Activated T-cell treated with anti-CD3 and anti-CD28 coated beads, Interleukin-2, amount 50 U/mL, for 72 hours (primary cell): ENCODE results near the gene RELL1. TPM values are rescaled to one million over a fixed set of nuclear protein-coding genes. Genes with fewer than 3 reads are reported as not detected.
"Not testable (repeated sequence)": the region's sequence is repeated elsewhere in the genome, so short reads cannot be mapped to it uniquely, and the experiment has no call there.

Source experiments
- ATAC-seq, 2 donors: fragments of 150-1000 bp; cut with Tn5 transposase; replicated peaks in 1 of 2; 2 replicates each; pipeline ENCODE4 v1.10.0; 2021; ENCODE audit warnings: moderate library complexity in 2 of 2, mild to moderate bottlenecking in 1 of 2
- DNase-seq, 2 donors: peaks; one replicate each; pipeline ENCODE4 v3.0.0; 2021 to 2022; ENCODE audit warnings: mixed read lengths in 1 of 2
- H3K27ac Mint-ChIP-seq: one replicate; pipeline ENCODE4 v1.8.0; 2022; ENCODE audit warnings: mild to moderate bottlenecking, moderate library complexity, mixed read lengths
- H3K27me3 Mint-ChIP-seq: one replicate; pipeline ENCODE4 v1.8.0; 2022; ENCODE audit warnings: low read depth, mixed read lengths
- H3K36me3 Mint-ChIP-seq, 2 donors: one replicate each; pipeline ENCODE4 v1.8.0; 2022; ENCODE audit warnings: mixed read lengths in 2 of 2, mild to moderate bottlenecking in 1 of 2; ENCODE audit not compliant: insufficient read depth in 2 of 2
- H3K4me1 Mint-ChIP-seq: one replicate; pipeline ENCODE4 v1.8.0; 2022; ENCODE audit warnings: low read depth, mixed read lengths
- H3K4me3 Mint-ChIP-seq, 2 donors: one replicate each; pipeline ENCODE4 v1.8.0; 2022; ENCODE audit warnings: mild to moderate bottlenecking in 2 of 2, mixed read lengths in 2 of 2, moderate library complexity in 2 of 2
- H3K9me3 Mint-ChIP-seq, 2 donors: one replicate each; pipeline ENCODE4 v1.8.0; 2022; ENCODE audit warnings: mixed read lengths in 2 of 2
- total RNA-seq, 2 donors: library from RNA; stranded (reverse); gene quantifications; one replicate each; pipeline ENCODE4 v1.2.3, GENCODE V29; 2022

The RELL1 gene
- total RNA-seq, 2 donors from 2014 or later = 14.0 to 18.9 TPM

DNA sequence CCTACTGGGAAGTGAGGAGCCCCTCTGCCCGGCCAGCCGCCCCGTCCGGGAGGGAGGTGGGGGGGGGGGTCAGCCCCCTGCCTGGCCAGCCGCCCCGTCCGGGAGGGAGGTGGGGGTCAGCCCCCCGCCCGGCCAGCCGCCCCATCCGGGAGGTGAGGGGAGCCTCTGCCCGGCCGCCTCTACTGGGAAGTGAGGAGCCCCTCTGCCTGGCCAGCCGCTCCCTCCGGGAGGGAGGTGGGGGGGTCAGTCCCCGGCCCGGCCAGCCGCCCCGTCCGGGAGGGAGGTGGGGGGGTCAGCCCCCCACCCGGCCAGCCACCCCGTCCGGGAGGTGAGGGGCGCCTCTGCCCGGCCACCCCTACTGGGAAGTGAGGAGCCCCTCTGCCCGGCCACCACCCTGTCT is 17.1 kb downstream of the RELL1 start:
- peaks cover 55% of the 10 kb centered on the region for H3K4me1 Mint-ChIP-seq

DNA sequence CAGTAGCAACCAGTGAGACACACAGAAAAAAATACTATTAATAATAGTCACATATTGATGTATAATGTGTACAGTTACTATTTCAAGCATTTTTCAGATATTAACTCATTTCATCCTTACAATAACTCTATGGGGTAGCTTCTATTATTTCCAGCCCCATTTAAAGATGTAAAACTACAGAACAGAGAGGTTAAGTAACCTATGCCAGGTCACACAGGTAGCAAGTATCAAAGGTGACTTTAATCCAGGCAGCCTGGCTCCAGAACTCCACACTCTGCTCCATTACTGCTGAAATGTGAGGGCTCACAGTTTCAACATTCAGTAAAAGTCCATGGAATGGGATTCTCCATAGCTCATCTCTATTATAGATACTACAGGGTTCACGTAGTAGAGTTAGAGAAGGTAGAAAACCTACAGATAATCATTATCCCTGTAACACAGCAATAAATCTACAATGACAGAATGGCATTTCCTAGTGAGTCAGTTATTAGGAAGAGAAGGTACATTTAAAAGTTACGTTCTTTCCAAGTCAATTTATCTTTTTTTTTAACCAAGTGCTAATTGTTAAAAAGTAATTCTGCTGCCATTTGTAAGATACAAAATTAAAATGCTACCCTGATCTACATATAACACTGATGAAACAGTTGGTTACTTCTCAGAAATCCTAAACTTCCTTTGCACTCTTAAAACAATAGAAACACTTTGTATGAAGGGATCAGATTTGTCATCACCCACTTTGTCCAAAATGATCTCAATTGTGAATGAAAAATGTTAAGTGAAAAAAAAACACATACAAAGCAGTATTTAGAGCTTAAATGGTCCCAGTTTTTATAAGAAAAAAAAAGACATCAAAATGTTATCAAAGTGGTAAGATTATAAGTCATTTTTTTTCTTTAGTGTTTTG is 18.7 kb downstream of the RELL1 start:
- DNase-seq (no peak), ATAC-seq (no peak)
- H3K36me3 Mint-ChIP-seq = peaks cover 0 to 2% of the 10 kb centered on the region in 2 donors
- no peaks in the 10 kb centered on the region for H3K27me3 Mint-ChIP-seq
- peaks cover 58% of the 10 kb centered on the region for H3K4me1 Mint-ChIP-seq
- peak overlapping the region; percentile 37 for H3K27ac Mint-ChIP-seq
- peak overlapping the region in 1 of 2 donors; percentile 19 for H3K4me3 Mint-ChIP-seq
- H3K9me3 Mint-ChIP-seq = no peaks in the 10 kb centered on the region

More for the DNA sequence above, 17.1 kb downstream of the RELL1 start:
- not testable (repeated sequence) for H3K36me3 Mint-ChIP-seq, H3K9me3 Mint-ChIP-seq, H3K27me3 Mint-ChIP-seq, DNase-seq, H3K4me3 Mint-ChIP-seq, H3K27ac Mint-ChIP-seq, ATAC-seq

DNA sequence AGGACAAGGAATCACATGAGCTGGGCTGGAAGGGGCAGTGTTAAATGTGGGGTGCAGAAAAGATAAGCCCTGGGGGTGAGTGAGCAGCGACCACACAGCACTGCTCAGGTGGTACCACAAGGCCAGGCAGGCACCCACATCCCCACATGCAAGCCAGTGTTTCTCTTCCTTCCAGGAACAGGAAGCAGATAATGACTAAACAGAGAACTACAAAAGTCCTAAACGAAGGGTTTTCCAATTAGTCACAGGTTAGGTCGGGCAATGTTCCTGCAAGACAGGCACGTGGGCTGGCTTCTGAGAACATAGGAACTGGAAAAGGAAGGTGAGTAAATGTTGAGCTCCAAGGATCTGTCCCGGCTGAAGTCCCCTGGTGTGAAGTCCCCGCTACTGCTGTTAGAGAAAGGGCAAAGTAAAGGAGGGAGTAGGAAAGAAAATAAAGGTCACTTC is 19.5 kb downstream of the RELL1 start:
- peaks cover 51% of the 10 kb centered on the region for H3K4me1 Mint-ChIP-seq

DNA sequence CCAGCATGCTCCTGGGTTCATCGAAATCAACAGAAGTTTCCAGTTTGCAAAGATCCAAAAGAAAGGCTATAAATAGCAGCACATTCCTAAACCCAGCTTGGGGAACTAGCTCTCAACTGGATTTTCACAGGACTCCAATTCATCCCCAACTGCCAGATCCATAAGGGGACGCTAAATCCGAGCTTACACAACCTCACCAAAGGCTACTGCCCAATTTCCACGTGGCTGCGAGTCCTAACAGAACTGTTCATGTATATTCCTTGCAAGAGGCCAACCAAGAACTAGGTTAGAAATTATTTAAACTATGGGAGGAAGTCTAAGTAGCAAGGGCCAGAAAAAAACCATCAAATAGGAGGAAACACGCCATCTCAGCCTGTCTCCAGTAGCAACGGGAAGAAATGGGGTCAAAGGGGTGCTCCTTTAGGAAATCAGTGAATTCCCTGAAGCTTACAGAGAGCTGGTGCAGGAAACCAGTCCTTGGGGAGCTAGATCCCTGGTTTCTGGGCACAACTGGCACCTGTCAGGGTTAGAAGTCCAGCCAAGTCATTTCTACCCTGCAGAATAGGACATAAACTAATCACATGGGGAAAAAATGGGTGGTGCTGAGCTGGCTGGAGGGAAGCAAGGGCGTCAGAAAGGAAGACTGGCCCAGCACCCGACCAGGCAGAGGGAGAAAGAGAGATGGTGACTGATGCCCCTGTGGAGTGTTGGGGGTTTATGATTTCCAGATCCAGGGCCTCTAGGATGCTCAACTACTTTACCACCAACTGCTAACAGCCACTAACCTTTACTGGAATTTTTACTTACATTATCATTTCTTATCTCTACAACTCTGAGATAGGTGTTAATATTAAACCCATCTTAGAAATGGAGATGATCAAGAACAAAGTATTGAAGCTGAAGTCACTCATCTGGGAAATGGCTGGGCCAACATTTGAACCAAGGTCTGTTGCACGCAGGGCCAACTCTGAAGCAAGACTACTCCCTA is 20.5 kb downstream of the RELL1 start:
- H3K36me3 Mint-ChIP-seq = peaks cover 0 to 2% of the 10 kb centered on the region in 2 donors
- ATAC-seq = no peak
- H3K4me1 Mint-ChIP-seq = peaks cover 42% of the 10 kb centered on the region
- no peak overlapping the region for H3K4me3 Mint-ChIP-seq
- H3K27ac Mint-ChIP-seq = peak overlapping the region; percentile 39
- H3K9me3 Mint-ChIP-seq = no peaks in the 10 kb centered on the region
- no peak for DNase-seq
- no peaks in the 10 kb centered on the region for H3K27me3 Mint-ChIP-seq

More for the DNA sequence above, 19.5 kb downstream of the RELL1 start:
- Mint-ChIP-seq H3K36me3 (peaks cover 0 to 2% of the 10 kb centered on the region in 2 donors), H3K4me3 (peak overlapping the region; percentile 16 to 42), H3K27me3 (no peaks in the 10 kb centered on the region), H3K9me3 (no peaks in the 10 kb centered on the region), H3K27ac (peak overlapping the region; percentile 23)
- peak; percentile 88 to 90 for ATAC-seq
- DNase-seq = peak; percentile 31 to 40

GRCh38 chr4:37664696-37665095 is 21.5 kb downstream of the RELL1 start:
- no peak for DNase-seq
- H3K36me3 Mint-ChIP-seq = peaks cover 0 to 2% of the 10 kb centered on the region in 2 donors
- H3K4me3 Mint-ChIP-seq = no peak overlapping the region
- peaks cover 39% of the 10 kb centered on the region for H3K4me1 Mint-ChIP-seq
- H3K9me3 Mint-ChIP-seq = no peaks in the 10 kb centered on the region
- H3K27me3 Mint-ChIP-seq = no peaks in the 10 kb centered on the region
- no peak for ATAC-seq
- no peak overlapping the region for H3K27ac Mint-ChIP-seq

DNA sequence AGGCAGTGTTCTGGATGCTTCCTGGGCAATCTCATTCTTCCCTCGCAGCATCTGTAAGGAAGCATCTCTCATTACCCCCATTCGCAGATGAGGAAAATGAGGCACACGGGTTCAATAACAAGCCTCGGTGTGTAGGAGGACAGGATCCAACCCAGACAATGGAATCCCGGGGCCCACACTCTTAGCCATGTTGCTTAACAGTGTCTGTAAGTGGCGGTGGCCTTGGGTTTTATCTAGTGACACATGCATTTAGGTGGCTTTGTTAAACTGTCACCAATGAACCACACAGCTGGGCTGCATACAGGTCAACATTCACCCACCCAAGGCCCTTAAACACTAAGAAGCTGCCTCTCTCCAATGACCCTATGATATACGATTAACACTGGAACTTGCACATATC is 22.6 kb downstream of the RELL1 start:
- Mint-ChIP-seq H3K27ac (peak overlapping the region; percentile 14), H3K9me3 (no peaks in the 10 kb centered on the region), H3K36me3 (peaks cover 2 to 4% of the 10 kb centered on the region in 2 donors), H3K4me1 (peaks cover 43% of the 10 kb centered on the region), H3K4me3 (no peak overlapping the region), H3K27me3 (no peaks in the 10 kb centered on the region)
- DNase-seq = no peak
- no peak for ATAC-seq

DNA sequence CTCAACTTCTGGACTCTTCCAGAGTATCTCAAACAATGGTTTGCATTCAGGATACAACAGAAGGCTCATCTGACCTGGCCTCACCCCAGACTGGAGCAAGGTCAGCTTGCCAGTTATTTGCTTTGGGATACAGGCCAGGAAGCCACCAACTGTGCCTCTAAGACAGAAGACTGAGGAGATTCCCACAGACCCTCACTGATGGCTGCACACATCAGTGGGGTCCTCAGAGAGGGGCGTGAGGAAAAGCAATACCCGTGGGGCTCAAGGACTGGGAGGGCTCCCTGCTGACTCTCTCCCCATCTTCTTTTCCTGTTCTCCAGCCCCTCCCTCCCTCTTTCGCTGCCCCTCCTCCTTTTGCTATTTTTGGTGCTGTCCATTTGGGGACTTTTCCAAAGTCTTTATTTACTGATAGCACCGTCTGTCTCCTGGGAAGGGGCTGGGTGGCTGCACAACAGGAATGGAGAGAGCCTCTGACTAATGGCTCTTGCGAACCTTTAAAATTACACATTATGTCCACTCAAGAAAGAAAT is 23.2 kb downstream of the RELL1 start:
- Mint-ChIP-seq H3K9me3 (peaks cover 2% of the 10 kb centered on the region in 2 donors), H3K27me3 (no peaks in the 10 kb centered on the region), H3K36me3 (peaks cover 4% of the 10 kb centered on the region in 2 donors), H3K4me3 (no peak overlapping the region), H3K4me1 (peaks cover 43% of the 10 kb centered on the region), H3K27ac (no peak overlapping the region)
- DNase-seq = no peak
- ATAC-seq = no peak

- H3K4me3 Mint-ChIP-seq = no peak overlapping the region
- H3K27ac Mint-ChIP-seq = no peak overlapping the region
- H3K4me1 Mint-ChIP-seq = peaks cover 36% of the 10 kb centered on the region
- no peaks in the 10 kb centered on the region for H3K27me3 Mint-ChIP-seq
- DNase-seq (no peak), ATAC-seq (no peak)
- peaks cover 5 to 9% of the 10 kb centered on the region in 2 donors for H3K36me3 Mint-ChIP-seq
- peaks cover 5 to 6% of the 10 kb centered on the region in 2 donors for H3K9me3 Mint-ChIP-seq
Observed at GRCh38 chr4:37662251-37662650, 23.9 kb downstream of the RELL1 start.

DNA sequence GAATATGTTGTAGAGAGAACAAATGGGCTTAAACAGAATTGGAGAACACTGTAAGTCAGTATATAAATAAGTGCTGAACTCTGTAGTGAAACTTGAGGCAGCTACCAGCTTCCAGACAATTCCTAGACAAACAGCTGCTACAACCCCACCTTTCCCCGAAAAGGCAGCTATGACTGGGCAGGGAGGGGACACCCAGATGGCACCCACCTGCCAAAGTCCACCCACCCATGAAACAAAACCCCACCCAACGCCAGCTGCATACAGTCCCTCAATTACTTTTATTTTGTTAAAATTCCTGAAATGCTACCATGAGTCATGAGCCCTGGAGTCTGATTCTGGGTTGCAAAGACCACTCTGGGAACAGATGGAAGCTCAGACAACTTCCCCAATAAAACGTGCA is 24.4 kb downstream of the RELL1 start:
- Mint-ChIP-seq H3K9me3 (peaks cover 6 to 7% of the 10 kb centered on the region in 2 donors), H3K36me3 (peaks cover 7 to 14% of the 10 kb centered on the region in 2 donors), H3K27ac (no peak overlapping the region), H3K4me1 (peaks cover 32% of the 10 kb centered on the region), H3K27me3 (no peaks in the 10 kb centered on the region), H3K4me3 (no peak overlapping the region)
- ATAC-seq = no peak
- no peak for DNase-seq

GRCh38 chr4:37659696-37660095 is 26.5 kb downstream of the RELL1 start:
- H3K27me3 Mint-ChIP-seq = no peaks in the 10 kb centered on the region
- H3K4me3 Mint-ChIP-seq = no peak overlapping the region
- no peak overlapping the region for H3K27ac Mint-ChIP-seq
- peaks cover 9 to 12% of the 10 kb centered on the region in 2 donors for H3K9me3 Mint-ChIP-seq
- peaks cover 15% of the 10 kb centered on the region in 2 donors for H3K36me3 Mint-ChIP-seq
- DNase-seq (no peak), ATAC-seq (no peak)
- peaks cover 17% of the 10 kb centered on the region for H3K4me1 Mint-ChIP-seq

DNA sequence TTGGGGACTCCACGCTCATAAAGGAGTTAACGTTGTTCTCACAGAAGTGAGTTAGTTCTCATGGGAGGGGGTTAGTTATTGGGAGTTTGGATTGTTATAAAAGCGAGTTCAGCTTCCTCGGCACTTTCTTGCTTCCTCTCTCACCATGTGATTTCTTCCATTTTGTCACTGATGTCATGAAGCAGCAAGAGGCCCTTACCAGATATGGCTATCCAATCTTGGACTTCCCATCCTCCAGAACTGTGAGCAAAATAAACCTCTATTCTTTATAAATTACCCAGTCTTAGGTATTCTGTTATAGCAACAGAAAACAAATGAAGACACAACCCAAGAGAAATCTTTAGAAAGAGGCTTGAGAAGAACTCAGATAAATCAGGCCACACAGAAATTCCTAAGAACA is 29.5 kb downstream of the RELL1 start:
- ATAC-seq = no peak
- H3K4me3 Mint-ChIP-seq = no peak overlapping the region
- peaks cover 15 to 18% of the 10 kb centered on the region in 2 donors for H3K36me3 Mint-ChIP-seq
- H3K9me3 Mint-ChIP-seq = peaks cover 9 to 12% of the 10 kb centered on the region in 2 donors
- no peak for DNase-seq
- peaks cover 25% of the 10 kb centered on the region for H3K4me1 Mint-ChIP-seq
- H3K27ac Mint-ChIP-seq = no peak overlapping the region
- H3K27me3 Mint-ChIP-seq = no peaks in the 10 kb centered on the region

GRCh38 chr4:37653601-37654000 is 32.6 kb downstream of the RELL1 start:
- peaks cover 9 to 12% of the 10 kb centered on the region in 2 donors for H3K9me3 Mint-ChIP-seq
- no peak overlapping the region for H3K4me3 Mint-ChIP-seq
- peaks cover 11 to 18% of the 10 kb centered on the region in 2 donors for H3K36me3 Mint-ChIP-seq
- peaks cover 31% of the 10 kb centered on the region for H3K4me1 Mint-ChIP-seq
- ATAC-seq = no peak
- no peaks in the 10 kb centered on the region for H3K27me3 Mint-ChIP-seq
- H3K27ac Mint-ChIP-seq = no peak overlapping the region
- no peak for DNase-seq
